CD8-positive, alpha-beta memory T cell (primary cell): ENCODE data around the gene MPP2. TPM values are rescaled to one million over a fixed set of nuclear protein-coding genes. Genes with fewer than 3 reads are reported as not detected.

ENCODE experiments used
- CTCF ChIA-PET: fragments of 350-600 bp; sonication (Branson Sonifier 250); formaldehyde crosslinking; loops from one replicate; lab custom pipeline; 2021; ENCODE audit warnings: antibody characterized with exemption; lab: Charles Lee
- POLR2A ChIA-PET: fragments of 350-600 bp; sonication (Branson Sonifier 250); formaldehyde crosslinking; loops from one replicate; lab custom pipeline; 2021; ENCODE audit warnings: antibody characterized with exemption; lab: Charles Lee
- DNase-seq, 5 donors: peaks; one replicate each; pipeline versions ENCODE4 v3.0.0 to v3.0.0-alpha.2; 2020 to 2022; ENCODE audit warnings: mixed read lengths in 1 of 5
- H3K27ac ChIP-seq: one replicate; pipeline ENCODE4 v1.7.0; 2013; ENCODE audit warnings: low read depth, mild to moderate bottlenecking, low read length, moderate library complexity
- H3K27me3 ChIP-seq: 2 replicates; pipeline ENCODE4 v1.7.0; 2013; ENCODE audit warnings: low read length, mild to moderate bottlenecking; ENCODE audit not compliant: insufficient read depth, poor library complexity, severe bottlenecking
- H3K36me3 ChIP-seq: 2 replicates; pipeline ENCODE4 v1.7.0; 2013; ENCODE audit warnings: mild to moderate bottlenecking, low read length, moderate library complexity; ENCODE audit not compliant: insufficient read depth
- H3K4me1 ChIP-seq: 2 replicates; pipeline ENCODE4 v1.7.0; 2013; ENCODE audit warnings: mild to moderate bottlenecking, low read length, moderate library complexity; ENCODE audit not compliant: insufficient read depth
- H3K4me3 ChIP-seq: 2 replicates; pipeline ENCODE4 v1.7.0; 2013; ENCODE audit warnings: mild to moderate bottlenecking, low read length
- H3K9me3 ChIP-seq: 2 replicates; pipeline ENCODE4 v1.7.0; 2013; ENCODE audit warnings: mild to moderate bottlenecking, low read length
- H3K27ac Mint-ChIP-seq, 8 donors: one replicate each; pipeline ENCODE4 v1.8.0; 2020 to 2021; ENCODE audit warnings: mixed read lengths in 8 of 8, mild to moderate bottlenecking in 6 of 8, inconsistent platforms in 3 of 8, moderate library complexity in 3 of 8
- H3K27me3 Mint-ChIP-seq, 2 donors: one replicate each; pipeline ENCODE4 v1.8.0; 2020 to 2021; ENCODE audit warnings: mixed read lengths in 2 of 2, mild to moderate bottlenecking in 1 of 2, moderate library complexity in 1 of 2
- H3K36me3 Mint-ChIP-seq, 3 donors: one replicate each; pipeline ENCODE4 v1.8.0; 2020 to 2021; ENCODE audit warnings: mixed read lengths in 3 of 3, inconsistent platforms in 1 of 3, mild to moderate bottlenecking in 1 of 3
- H3K4me1 Mint-ChIP-seq, 3 donors: one replicate each; pipeline ENCODE4 v1.8.0; 2020 to 2021; ENCODE audit warnings: mixed read lengths in 3 of 3, inconsistent platforms in 1 of 3, mild to moderate bottlenecking in 1 of 3
- H3K4me3 Mint-ChIP-seq, 7 donors: one replicate each; pipeline ENCODE4 v1.8.0; 2020 to 2021; ENCODE audit warnings: mixed read lengths in 7 of 7, mild to moderate bottlenecking in 6 of 7, moderate library complexity in 4 of 7, inconsistent platforms in 2 of 7
- H3K9me3 Mint-ChIP-seq, 5 donors: one replicate each; pipeline ENCODE4 v1.8.0; 2020 to 2022; ENCODE audit warnings: mixed read lengths in 5 of 5, mild to moderate bottlenecking in 3 of 5, moderate library complexity in 2 of 5, inconsistent platforms in 1 of 5
- polyA plus RNA-seq: library from polyadenylated mRNA; unstranded; fragments of 300-500 nt; fragmentation: Illumina TruSeq; gene quantifications from one replicate; pipeline ENCODE4 v1.2.3, GENCODE V29; 2021
- total RNA-seq, 2 experiments: library from RNA; stranded (reverse); gene quantifications; one replicate each; pipeline ENCODE4 v1.2.3, GENCODE V29; 2021

The MPP2 gene
- total and polyA plus RNA-seq, 3 experiments from 2014 or later: 0.90 to 1.2 (median 1.1) TPM

GRCh38 chr17:43938838-43939182 is 31.5 kb upstream of the MPP2 start:
- Histone ChIP-seq H3K4me1 (no peaks in the 10 kb centered on the region), H3K4me3 (no peak overlapping the region), H3K36me3 (no peaks in the 10 kb centered on the region), H3K27ac (no peak overlapping the region), H3K27me3 (no peaks in the 10 kb centered on the region), H3K9me3 (no peaks in the 10 kb centered on the region)
- peaks cover 6 to 21% (median 9%) of the 10 kb centered on the region in 3 donors for H3K4me1 Mint-ChIP-seq
- peaks cover 5 to 8% of the 10 kb centered on the region in 2 donors for H3K27me3 Mint-ChIP-seq
- no peaks in the 10 kb centered on the region for H3K9me3 Mint-ChIP-seq
- POLR2A ChIA-PET: no interaction called here
- H3K27ac Mint-ChIP-seq: peak overlapping the region in 1 of 8 donors; percentile 42
- CTCF ChIA-PET: interaction anchor here (1.1 to 1.6 kb wide), 4 partner anchors 29 to 246 kb away, joined by 3 to 8 read pairs (median 5); no protein-coding TSS in a partner anchor
- peak overlapping the region in 4 of 7 donors; percentile 20 to 61 (median 53) for H3K4me3 Mint-ChIP-seq
- no peaks in the 10 kb centered on the region for H3K36me3 Mint-ChIP-seq
- DNase-seq: no peak

GRCh38 chr17:43936434-43936833 is 29.1 kb upstream of the MPP2 start:
- Histone ChIP-seq H3K4me3 (no peak overlapping the region), H3K27ac (no peak overlapping the region), H3K36me3 (no peaks in the 10 kb centered on the region), H3K4me1 (no peaks in the 10 kb centered on the region), H3K27me3 (no peaks in the 10 kb centered on the region), H3K9me3 (no peaks in the 10 kb centered on the region)
- H3K4me3 Mint-ChIP-seq: no peak overlapping the region
- ChIA-PET CTCF (no interaction called here), POLR2A (interaction anchor here (0.6 kb wide), 1 partner anchor 191 kb away, joined by 4 read pairs; no protein-coding TSS in a partner anchor)
- H3K27ac Mint-ChIP-seq: no peak overlapping the region
- H3K27me3 Mint-ChIP-seq: peaks cover 4 to 8% of the 10 kb centered on the region in 2 donors
- peaks cover 6 to 21% (median 9%) of the 10 kb centered on the region in 3 donors for H3K4me1 Mint-ChIP-seq
- no peaks in the 10 kb centered on the region for H3K36me3 Mint-ChIP-seq
- DNase-seq: no peak
- H3K9me3 Mint-ChIP-seq: no peaks in the 10 kb centered on the region

GRCh38 chr17:43935926-43936261 is 28.6 kb upstream of the MPP2 start:
- Histone ChIP-seq H3K36me3 (no peaks in the 10 kb centered on the region), H3K4me1 (no peaks in the 10 kb centered on the region), H3K27me3 (no peaks in the 10 kb centered on the region), H3K4me3 (no peak overlapping the region), H3K9me3 (no peaks in the 10 kb centered on the region), H3K27ac (no peak overlapping the region)
- CTCF ChIA-PET: no interaction called here
- Mint-ChIP-seq H3K4me3 (no peak overlapping the region), H3K27ac (no peak overlapping the region), H3K36me3 (no peaks in the 10 kb centered on the region), H3K27me3 (peaks cover 4 to 8% of the 10 kb centered on the region in 2 donors), H3K9me3 (no peaks in the 10 kb centered on the region), H3K4me1 (peaks cover 6 to 21% (median 9%) of the 10 kb centered on the region in 3 donors)
- POLR2A ChIA-PET: no interaction called here
- DNase-seq: no peak

- H3K4me3 Mint-ChIP-seq: no peak overlapping the region
- Histone ChIP-seq H3K4me1 (no peaks in the 10 kb centered on the region), H3K36me3 (no peaks in the 10 kb centered on the region), H3K27me3 (no peaks in the 10 kb centered on the region), H3K9me3 (no peaks in the 10 kb centered on the region), H3K27ac (no peak overlapping the region), H3K4me3 (no peak overlapping the region)
- POLR2A ChIA-PET: interaction anchor here (0.9 kb wide), 1 partner anchor 25 kb away, joined by 3 read pairs; no protein-coding TSS in a partner anchor
- H3K27ac Mint-ChIP-seq: peak overlapping the region in 1 of 8 donors; percentile 95
- H3K27me3 Mint-ChIP-seq: peaks cover 4 to 8% of the 10 kb centered on the region in 2 donors
- no peaks in the 10 kb centered on the region for H3K9me3 Mint-ChIP-seq
- H3K36me3 Mint-ChIP-seq: no peaks in the 10 kb centered on the region
- CTCF ChIA-PET: no interaction called here
- peaks cover 6 to 21% (median 9%) of the 10 kb centered on the region in 3 donors for H3K4me1 Mint-ChIP-seq
- no peak for DNase-seq
Observed at GRCh38 chr17:43935204-43935925, 28.0 kb upstream of the MPP2 start.

- H3K9me3 ChIP-seq: no peaks in the 10 kb centered on the region
- H3K4me1 Mint-ChIP-seq: peaks cover 14 to 17% (median 14%) of the 10 kb centered on the region in 3 donors
- no peak overlapping the region for H3K4me3 ChIP-seq
- no peaks in the 10 kb centered on the region for H3K36me3 ChIP-seq
- ChIA-PET POLR2A (no interaction called here), CTCF (interaction anchor here (2.0 kb wide), 1 partner anchor 11 kb away, joined by 8 read pairs; no protein-coding TSS in a partner anchor)
- H3K4me1 ChIP-seq: peaks cover 11% of the 10 kb centered on the region
- peaks cover 3 to 10% of the 10 kb centered on the region in 2 donors for H3K27me3 Mint-ChIP-seq
- H3K27ac Mint-ChIP-seq: no peak overlapping the region
- H3K36me3 Mint-ChIP-seq: no peaks in the 10 kb centered on the region
- no peaks in the 10 kb centered on the region for H3K27me3 ChIP-seq
- no peaks in the 10 kb centered on the region for H3K9me3 Mint-ChIP-seq
- H3K4me3 Mint-ChIP-seq: no peak overlapping the region
- H3K27ac ChIP-seq: no peak overlapping the region
- DNase-seq: no peak
Observed at GRCh38 chr17:43932923-43933322, 25.6 kb upstream of the MPP2 start.

GRCh38 chr17:43932357-43932756 is 25.0 kb upstream of the MPP2 start:
- Mint-ChIP-seq H3K9me3 (no peaks in the 10 kb centered on the region), H3K27ac (peak overlapping the region in 1 of 8 donors; percentile 62), H3K27me3 (peaks cover 7 to 12% of the 10 kb centered on the region in 2 donors), H3K4me3 (no peak overlapping the region), H3K4me1 (peaks cover 16 to 17% (median 16%) of the 10 kb centered on the region in 3 donors), H3K36me3 (no peaks in the 10 kb centered on the region)
- CTCF ChIA-PET: no interaction called here
- POLR2A ChIA-PET: no interaction called here
- Histone ChIP-seq H3K36me3 (no peaks in the 10 kb centered on the region), H3K4me1 (peaks cover 17% of the 10 kb centered on the region), H3K4me3 (no peak overlapping the region), H3K27me3 (no peaks in the 10 kb centered on the region), H3K9me3 (no peaks in the 10 kb centered on the region), H3K27ac (no peak overlapping the region)
- DNase-seq: no peak

- ChIA-PET CTCF (interaction anchor here (0.8 kb wide), 2 partner anchors 13 to 53 kb away, joined by 3 read pairs; no protein-coding TSS in a partner anchor), POLR2A (interaction anchor here (0.6 kb wide), 1 partner anchor 21 kb away, joined by 16 read pairs; no protein-coding TSS in a partner anchor)
- no peaks in the 10 kb centered on the region for H3K36me3 ChIP-seq
- peaks cover 23% of the 10 kb centered on the region for H3K4me1 ChIP-seq
- no peaks in the 10 kb centered on the region for H3K9me3 Mint-ChIP-seq
- H3K27me3 ChIP-seq: no peaks in the 10 kb centered on the region
- no peak overlapping the region for H3K27ac ChIP-seq
- H3K9me3 ChIP-seq: no peaks in the 10 kb centered on the region
- peaks cover 17 to 20% (median 19%) of the 10 kb centered on the region in 3 donors for H3K4me1 Mint-ChIP-seq
- H3K27me3 Mint-ChIP-seq: peaks cover 6 to 13% of the 10 kb centered on the region in 2 donors
- H3K4me3 Mint-ChIP-seq: no peak overlapping the region
- no peak for DNase-seq
- H3K36me3 Mint-ChIP-seq: no peaks in the 10 kb centered on the region
- H3K27ac Mint-ChIP-seq: no peak overlapping the region
- H3K4me3 ChIP-seq: no peak overlapping the region
Observed at GRCh38 chr17:43931062-43931571, 23.8 kb upstream of the MPP2 start.

- H3K27ac ChIP-seq: no peak overlapping the region
- DNase-seq: no peak
- H3K27me3 Mint-ChIP-seq: peaks cover 12 to 13% of the 10 kb centered on the region in 2 donors
- H3K4me1 ChIP-seq: peaks cover 23% of the 10 kb centered on the region
- H3K4me1 Mint-ChIP-seq: peaks cover 17 to 20% (median 19%) of the 10 kb centered on the region in 3 donors
- H3K9me3 Mint-ChIP-seq: no peaks in the 10 kb centered on the region
- no peaks in the 10 kb centered on the region for H3K36me3 ChIP-seq
- H3K27ac Mint-ChIP-seq: no peak overlapping the region
- CTCF ChIA-PET: interaction anchor here (1.4 kb wide), 1 partner anchor 19 kb away, joined by 7 read pairs; no protein-coding TSS in a partner anchor
- H3K36me3 Mint-ChIP-seq: no peaks in the 10 kb centered on the region
- H3K4me3 ChIP-seq: no peak overlapping the region
- POLR2A ChIA-PET: interaction anchor here (0.6 kb wide), 2 partner anchors 1018 to 1157 kb away, joined by 3 to 5 read pairs; no protein-coding TSS in a partner anchor
- no peaks in the 10 kb centered on the region for H3K27me3 ChIP-seq
- H3K9me3 ChIP-seq: no peaks in the 10 kb centered on the region
- H3K4me3 Mint-ChIP-seq: no peak overlapping the region
Observed at GRCh38 chr17:43928609-43929008, 21.3 kb upstream of the MPP2 start.
